Ovary (tissue), 9 donors: ENCODE results near the gene MEGF6. TPM values are rescaled to one million over a fixed set of nuclear protein-coding genes. Genes with fewer than 3 reads are reported as not detected.

Experiments
- DNase-seq, 5 donors: peaks; one replicate each; pipeline ENCODE4 v3.0.0-alpha.2; 2019 to 2020
- H3K27ac ChIP-seq, 2 donors: fragments of 200-600 bp; one replicate each; pipeline versions ENCODE4 v1.5.1 to v1.8.0; 2019 to 2022
- H3K27me3 ChIP-seq: fragments of 200-600 bp; one replicate; pipeline ENCODE4 v1.8.0; 2022
- H3K36me3 ChIP-seq: fragments of 200-600 bp; sonication (generic); one replicate; pipeline ENCODE4 v1.5.1; 2019
- H3K4me1 ChIP-seq: one replicate; pipeline ENCODE4 v1.8.1; 2013; ENCODE audit warnings: mild to moderate bottlenecking, moderate library complexity; ENCODE audit not compliant: insufficient read depth
- H3K4me3 ChIP-seq: fragments of 200-600 bp; sonication (generic); one replicate; pipeline ENCODE4 v1.5.1; 2017
- H3K9me3 ChIP-seq, 2 donors: fragments of 200-600 bp in 1 of 2; sonication (generic) in 1 of 2; one replicate each; pipeline versions ENCODE4 v1.5.1 to v1.8.1; 2013 to 2019; ENCODE audit warnings: mild to moderate bottlenecking in 1 of 2, moderate library complexity in 1 of 2
- EP300 ChIP-seq: sonication (generic); formaldehyde crosslinking; IDR thresholded peaks from one replicate; pipeline ENCODE4 v1.6.1; 2017; ENCODE audit warnings: antibody characterized with exemption
- POLR2A ChIP-seq: fragments of 450-650 bp; IDR thresholded peaks from one replicate; pipeline ENCODE4 v1.6.1; 2017; ENCODE audit warnings: antibody characterized with exemption, mild to moderate bottlenecking, moderate library complexity
- WGBS, 3 donors: extraction: QIAGEN DNeasy Blood & Tissue Kit in 1 of 3; methylation state at CpG; one replicate each; pipeline versions ENCODE4 v1.1.5 to v1.1.7; 2013 to 2017; 5-methylcytosine and 5-hydroxymethylcytosine counted together
- intact Hi-C, 4 donors: fragments of 100-400 bp; cut with DNase I; formaldehyde crosslinking; loops; one replicate each; pipeline versions ENCODE4 v1.11.0 to v1.15.1; 2022 to 2023
- polyA plus RNA-seq, 2 donors: library from polyadenylated mRNA; stranded (reverse); fragments of 200-250 nt in 1 of 2; fragments of 350-450 nt in 1 of 2; fragmentation: Illumina TruSeq in 1 of 2; extraction: RNeasy Lipid Tissue Mini Kit (QIAGEN cat#74804) in 1 of 2; gene quantifications; one replicate each; pipeline ENCODE4 v1.2.3, GENCODE V29; 2013 to 2014
- total RNA-seq, 7 donors: library from RNA; depleted of rRNA in 2 of 7; stranded (reverse); fragments of >200 nt in 2 of 7; fragmentation: NEBNext Ultra II Directional in 3 of 7; extraction: Animal tissue kit (Norgen Biotek cat#: 25700) in 3 of 7; gene quantifications; one replicate each; pipeline versions ENCODE4 v1.1.0 to v1.2.4, GENCODE V29; 2016 to 2023
- TF ChIP-seq, protein P1 (sequence below), 3 donors: fragments of 450-650 bp in 2 of 3; fragments of 200-600 bp in 1 of 3; IDR thresholded peaks; one replicate each; pipeline versions ENCODE4 v1.5.1 to v1.8.0; 2016 to 2022; ENCODE audit warnings: antibody characterized with exemption in 3 of 3, mild to moderate bottlenecking in 1 of 3
- donor health status: DM: no; HTN: no; CAD: no; lungs with moderate emphysema.
- donor health status: DM: no; HTN: no; CAD: no.
- donor health status: Bipolar disorder and iron deficiency.
- donor health status: DM: yes; HTN: yes; CAD: no.
- donor health status: DM: no; HTN: no; CAD: no.
- donor health status: DM: yes; HTN: yes; CAD: no.

MEGF6 gene
- total and polyA plus RNA-seq, 9 donors, result 0.10 to 117 (median 12.5) TPM

DNA sequence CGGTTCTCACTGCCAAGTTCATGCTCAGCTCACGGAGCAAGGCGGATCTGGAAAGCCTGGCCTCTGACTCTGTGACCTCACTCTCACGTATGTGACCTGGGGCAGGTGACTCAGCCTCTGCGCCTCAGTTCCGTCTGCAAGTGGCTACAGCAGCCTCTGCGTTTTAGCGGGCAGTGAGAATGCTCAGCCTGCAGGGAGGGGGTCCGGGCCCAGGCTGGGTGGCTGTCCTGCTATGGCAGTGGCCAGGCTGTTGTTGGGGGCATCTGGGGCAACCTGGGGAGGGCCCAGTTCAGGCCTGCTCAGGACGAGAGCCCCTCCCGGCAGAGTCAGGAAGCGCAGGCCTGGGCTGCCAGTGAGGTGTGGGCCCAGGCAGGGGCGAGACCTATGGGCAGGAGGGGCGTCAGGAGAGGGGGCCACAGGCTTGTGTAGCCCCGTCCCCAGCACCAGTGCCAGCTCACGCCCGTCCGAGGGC, 128.9 kb downstream of the MEGF6 start:
- TF ChIP-seq, protein P1, sequence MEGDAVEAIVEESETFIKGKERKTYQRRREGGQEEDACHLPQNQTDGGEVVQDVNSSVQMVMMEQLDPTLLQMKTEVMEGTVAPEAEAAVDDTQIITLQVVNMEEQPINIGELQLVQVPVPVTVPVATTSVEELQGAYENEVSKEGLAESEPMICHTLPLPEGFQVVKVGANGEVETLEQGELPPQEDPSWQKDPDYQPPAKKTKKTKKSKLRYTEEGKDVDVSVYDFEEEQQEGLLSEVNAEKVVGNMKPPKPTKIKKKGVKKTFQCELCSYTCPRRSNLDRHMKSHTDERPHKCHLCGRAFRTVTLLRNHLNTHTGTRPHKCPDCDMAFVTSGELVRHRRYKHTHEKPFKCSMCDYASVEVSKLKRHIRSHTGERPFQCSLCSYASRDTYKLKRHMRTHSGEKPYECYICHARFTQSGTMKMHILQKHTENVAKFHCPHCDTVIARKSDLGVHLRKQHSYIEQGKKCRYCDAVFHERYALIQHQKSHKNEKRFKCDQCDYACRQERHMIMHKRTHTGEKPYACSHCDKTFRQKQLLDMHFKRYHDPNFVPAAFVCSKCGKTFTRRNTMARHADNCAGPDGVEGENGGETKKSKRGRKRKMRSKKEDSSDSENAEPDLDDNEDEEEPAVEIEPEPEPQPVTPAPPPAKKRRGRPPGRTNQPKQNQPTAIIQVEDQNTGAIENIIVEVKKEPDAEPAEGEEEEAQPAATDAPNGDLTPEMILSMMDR (IDR thresholded peaks at IDR 0.05), result no peak
- TF ChIP-seq POLR2A (no peak), EP300 (no peak)

DNA sequence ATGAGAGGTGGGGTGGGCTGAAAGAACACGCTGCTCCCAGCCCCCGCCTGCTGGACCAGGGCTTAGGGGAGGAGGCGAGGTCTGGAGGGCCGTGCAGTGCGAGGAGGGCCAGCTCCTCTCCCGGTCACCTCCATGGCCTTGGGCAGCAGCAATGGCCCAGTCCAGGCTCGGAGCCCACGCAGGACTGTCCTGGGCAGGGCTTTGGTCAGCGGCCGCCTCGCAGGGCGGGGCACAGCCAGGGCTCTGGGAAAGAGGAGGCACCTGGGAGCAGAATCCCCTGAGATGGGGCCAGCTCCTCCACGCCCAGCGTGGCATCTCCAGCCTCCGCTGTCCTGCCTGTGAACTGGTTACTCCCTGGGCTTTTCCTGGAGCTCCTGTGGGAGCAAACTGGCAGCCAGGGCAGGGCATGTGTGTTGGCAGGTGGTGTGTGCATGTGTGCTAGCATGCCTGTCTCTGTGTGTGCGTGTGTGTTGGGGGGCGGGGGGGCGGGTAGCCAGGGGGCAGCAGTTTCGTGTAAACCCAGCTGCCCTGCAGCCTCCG, 129.4 kb downstream of the MEGF6 start:
- no peak overlapping the region for H3K4me3 ChIP-seq
- WGBS, 3 donors, result 46 to 52% (median 50%) methylated on average over 20 of the region's 20 CpGs
- H3K4me1 ChIP-seq, result no peaks in the 10 kb centered on the region
- intact Hi-C loops, result no loop called here
- no peaks in the 10 kb centered on the region for H3K9me3 ChIP-seq
- DNase-seq, result no peak
- H3K27me3 ChIP-seq, result no peaks in the 10 kb centered on the region
- H3K27ac ChIP-seq, result no peak overlapping the region
- TF ChIP-seq, protein P1 (IDR thresholded peaks at IDR 0.05), result no peak
- no peak for TF ChIP-seq EP300
- no peak for TF ChIP-seq POLR2A
- no peaks in the 10 kb centered on the region for H3K36me3 ChIP-seq

More for the DNA sequence above, 128.9 kb downstream of the MEGF6 start:
- DNase-seq, result no peak
- intact Hi-C loops, result no loop called here
- H3K4me1 ChIP-seq, result no peaks in the 10 kb centered on the region
- 62 to 68% (median 63%) methylated on average over 17 to 18 of the region's 18 CpGs for WGBS, 3 donors
- H3K27me3 ChIP-seq, result no peaks in the 10 kb centered on the region
- no peaks in the 10 kb centered on the region for H3K36me3 ChIP-seq
- H3K9me3 ChIP-seq, result no peaks in the 10 kb centered on the region
- no peak overlapping the region for H3K4me3 ChIP-seq
- no peak overlapping the region for H3K27ac ChIP-seq

DNA sequence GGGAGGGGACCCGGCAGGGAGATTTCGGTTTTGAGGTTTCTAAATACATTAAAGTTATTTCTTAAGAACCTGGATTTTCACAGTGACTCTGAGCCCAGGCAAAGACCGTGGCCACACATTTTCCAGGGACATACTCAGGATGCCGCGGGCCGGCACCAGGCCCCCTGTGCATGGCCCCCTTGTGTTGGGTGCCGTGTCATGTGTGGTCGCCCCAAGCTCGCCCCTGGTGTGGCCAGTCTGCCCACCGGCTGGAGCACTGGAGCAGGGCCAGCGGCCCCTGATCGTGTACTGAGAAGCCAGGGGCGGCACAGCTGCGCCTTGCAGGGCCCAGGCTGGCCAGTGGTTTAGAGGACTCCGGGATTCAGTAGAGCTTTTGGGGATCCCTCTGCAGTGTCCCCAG, 130.3 kb downstream of the MEGF6 start:
- intact Hi-C loops, result no loop called here
- H3K27ac ChIP-seq, result no peak overlapping the region
- H3K4me1 ChIP-seq, result no peaks in the 10 kb centered on the region
- no peaks in the 10 kb centered on the region for H3K9me3 ChIP-seq
- no peak overlapping the region for H3K4me3 ChIP-seq
- H3K27me3 ChIP-seq, result no peaks in the 10 kb centered on the region
- WGBS, 3 donors, result 61 to 67% (median 64%) methylated on average over 13 to 15 of the region's 15 CpGs
- no peaks in the 10 kb centered on the region for H3K36me3 ChIP-seq
- TF ChIP-seq, protein P1 (IDR thresholded peaks at IDR 0.05), result no peak
- TF ChIP-seq POLR2A (no peak), EP300 (no peak)
- no peak for DNase-seq

DNA sequence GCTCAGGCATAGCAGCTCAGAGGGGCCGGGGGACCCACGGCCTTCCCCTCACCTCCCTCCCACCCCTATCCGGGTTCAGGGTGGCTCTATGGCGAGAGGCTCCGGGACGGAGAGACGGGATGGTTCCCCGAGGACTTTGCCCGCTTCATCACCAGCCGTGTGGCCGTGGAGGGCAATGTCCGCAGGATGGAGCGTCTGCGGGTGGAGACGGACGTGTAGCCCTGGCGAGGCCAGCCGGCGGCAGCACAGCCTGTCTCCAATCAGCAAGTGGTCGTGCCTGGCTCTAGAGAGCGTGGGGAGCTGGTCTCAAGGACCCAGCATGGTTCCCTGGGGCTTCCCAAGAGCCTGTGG, 131.0 kb downstream of the MEGF6 start:
- H3K27me3 ChIP-seq, result no peaks in the 10 kb centered on the region
- no peak overlapping the region for H3K4me3 ChIP-seq
- DNase-seq, result no peak
- no peak overlapping the region for H3K27ac ChIP-seq
- H3K36me3 ChIP-seq, result no peaks in the 10 kb centered on the region
- 77 to 89% (median 84%) methylated on average over 21 of the region's 21 CpGs for WGBS, 3 donors
- intact Hi-C loops, result no loop called here
- no peaks in the 10 kb centered on the region for H3K4me1 ChIP-seq
- no peak for TF ChIP-seq POLR2A
- TF ChIP-seq, protein P1 (IDR thresholded peaks at IDR 0.05), result no peak
- TF ChIP-seq EP300, result no peak
- no peaks in the 10 kb centered on the region for H3K9me3 ChIP-seq
